Glutamatergic neuron (in vitro differentiated cells): ENCODE measurements around the gene RPS27L. TPM values are rescaled to one million over a fixed set of nuclear protein-coding genes. Genes with fewer than 3 reads are reported as not detected.

Experiments
- DNase-seq: peaks from one replicate; pipeline ENCODE4 v3.0.0; 2022
- H3K27ac Mint-ChIP-seq: one replicate; pipeline ENCODE4 v1.8.0; 2020; ENCODE audit warnings: mild to moderate bottlenecking, mixed read lengths, inconsistent platforms; ENCODE audit not compliant: unreplicated experiment
- H3K27me3 Mint-ChIP-seq: one replicate; pipeline ENCODE4 v1.8.0; 2020; ENCODE audit warnings: mild to moderate bottlenecking, moderate library complexity, mixed read lengths, inconsistent platforms; ENCODE audit not compliant: unreplicated experiment
- H3K36me3 Mint-ChIP-seq: one replicate; pipeline ENCODE4 v1.8.0; 2020; ENCODE audit warnings: mild to moderate bottlenecking, mixed read lengths, inconsistent platforms; ENCODE audit not compliant: unreplicated experiment
- H3K4me1 Mint-ChIP-seq: one replicate; pipeline ENCODE4 v1.8.0; 2020; ENCODE audit warnings: mild to moderate bottlenecking, low read depth, mixed read lengths, inconsistent platforms; ENCODE audit not compliant: unreplicated experiment
- H3K4me3 Mint-ChIP-seq: one replicate; pipeline ENCODE4 v1.8.0; 2020; ENCODE audit warnings: mild to moderate bottlenecking, mixed read lengths, inconsistent platforms; ENCODE audit not compliant: unreplicated experiment
- H3K9me3 Mint-ChIP-seq: one replicate; pipeline ENCODE4 v1.8.0; 2020; ENCODE audit warnings: mild to moderate bottlenecking, moderate library complexity, mixed read lengths, inconsistent platforms; ENCODE audit not compliant: unreplicated experiment
- total RNA-seq: library from RNA; stranded (reverse); fragmentation: NEBNext Ultra II Directional; extraction: Animal tissue kit (Norgen Biotek cat#: 25700); gene quantifications from one replicate; pipeline ENCODE4 v1.2.1, GENCODE V29; 2021; ENCODE audit not compliant: unreplicated experiment
- TF ChIP-seq, protein P1 (sequence below): fragments of 200-600 bp; sonication (generic); IDR thresholded peaks from one replicate; pipeline ENCODE4 v1.5.0; 2021; ENCODE audit not compliant: partially characterized antibody, unreplicated experiment

RPS27L gene
- total RNA-seq, 1 donor from 2014 or later = 128 TPM

GRCh38 chr15:63178034-63178433 lies 20.8 kb upstream of the RPS27L start:
- no peak for DNase-seq
- H3K9me3 Mint-ChIP-seq = peaks cover 1% of the 10 kb centered on the region
- TF ChIP-seq, protein P1, sequence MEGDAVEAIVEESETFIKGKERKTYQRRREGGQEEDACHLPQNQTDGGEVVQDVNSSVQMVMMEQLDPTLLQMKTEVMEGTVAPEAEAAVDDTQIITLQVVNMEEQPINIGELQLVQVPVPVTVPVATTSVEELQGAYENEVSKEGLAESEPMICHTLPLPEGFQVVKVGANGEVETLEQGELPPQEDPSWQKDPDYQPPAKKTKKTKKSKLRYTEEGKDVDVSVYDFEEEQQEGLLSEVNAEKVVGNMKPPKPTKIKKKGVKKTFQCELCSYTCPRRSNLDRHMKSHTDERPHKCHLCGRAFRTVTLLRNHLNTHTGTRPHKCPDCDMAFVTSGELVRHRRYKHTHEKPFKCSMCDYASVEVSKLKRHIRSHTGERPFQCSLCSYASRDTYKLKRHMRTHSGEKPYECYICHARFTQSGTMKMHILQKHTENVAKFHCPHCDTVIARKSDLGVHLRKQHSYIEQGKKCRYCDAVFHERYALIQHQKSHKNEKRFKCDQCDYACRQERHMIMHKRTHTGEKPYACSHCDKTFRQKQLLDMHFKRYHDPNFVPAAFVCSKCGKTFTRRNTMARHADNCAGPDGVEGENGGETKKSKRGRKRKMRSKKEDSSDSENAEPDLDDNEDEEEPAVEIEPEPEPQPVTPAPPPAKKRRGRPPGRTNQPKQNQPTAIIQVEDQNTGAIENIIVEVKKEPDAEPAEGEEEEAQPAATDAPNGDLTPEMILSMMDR = no peak
- no peak overlapping the region for H3K4me3 Mint-ChIP-seq
- peaks cover 10% of the 10 kb centered on the region for H3K4me1 Mint-ChIP-seq
- no peak overlapping the region for H3K27ac Mint-ChIP-seq
- H3K36me3 Mint-ChIP-seq = no peaks in the 10 kb centered on the region
- H3K27me3 Mint-ChIP-seq = no peaks in the 10 kb centered on the region

DNA sequence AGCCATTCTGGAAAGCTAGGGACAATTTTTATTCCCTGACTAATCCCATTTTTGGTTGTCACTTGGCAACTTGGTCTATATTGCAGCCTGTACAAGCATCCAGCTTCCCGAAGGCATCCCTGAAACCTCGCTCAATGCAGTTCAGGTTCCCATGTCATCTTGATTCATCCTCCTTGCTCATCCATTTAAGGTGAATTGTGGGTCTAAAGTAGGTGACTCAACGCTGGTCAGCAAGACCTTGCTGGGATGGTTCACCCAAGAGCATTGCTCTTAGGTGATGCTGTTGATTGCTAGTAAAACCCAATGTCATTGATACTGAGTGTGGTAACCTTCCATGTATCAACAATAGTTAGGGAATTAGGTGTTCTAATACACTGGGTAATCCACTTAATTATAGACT lies 19.0 kb upstream of the RPS27L start:
- H3K27me3 Mint-ChIP-seq = no peaks in the 10 kb centered on the region
- no peaks in the 10 kb centered on the region for H3K36me3 Mint-ChIP-seq
- no peak for DNase-seq
- TF ChIP-seq, protein P1 = no peak
- no peak overlapping the region for H3K27ac Mint-ChIP-seq
- no peak overlapping the region for H3K4me3 Mint-ChIP-seq
- H3K9me3 Mint-ChIP-seq = peaks cover 1% of the 10 kb centered on the region
- peaks cover 15% of the 10 kb centered on the region for H3K4me1 Mint-ChIP-seq

- no peak overlapping the region for H3K27ac Mint-ChIP-seq
- no peaks in the 10 kb centered on the region for H3K9me3 Mint-ChIP-seq
- DNase-seq = no peak
- H3K4me1 Mint-ChIP-seq = peaks cover 7% of the 10 kb centered on the region
- TF ChIP-seq, protein P1 = no peak
- H3K27me3 Mint-ChIP-seq = no peaks in the 10 kb centered on the region
- no peaks in the 10 kb centered on the region for H3K36me3 Mint-ChIP-seq
- no peak overlapping the region for H3K4me3 Mint-ChIP-seq
Observed at GRCh38 chr15:63172851-63173451, 15.7 kb upstream of the RPS27L start.

DNA sequence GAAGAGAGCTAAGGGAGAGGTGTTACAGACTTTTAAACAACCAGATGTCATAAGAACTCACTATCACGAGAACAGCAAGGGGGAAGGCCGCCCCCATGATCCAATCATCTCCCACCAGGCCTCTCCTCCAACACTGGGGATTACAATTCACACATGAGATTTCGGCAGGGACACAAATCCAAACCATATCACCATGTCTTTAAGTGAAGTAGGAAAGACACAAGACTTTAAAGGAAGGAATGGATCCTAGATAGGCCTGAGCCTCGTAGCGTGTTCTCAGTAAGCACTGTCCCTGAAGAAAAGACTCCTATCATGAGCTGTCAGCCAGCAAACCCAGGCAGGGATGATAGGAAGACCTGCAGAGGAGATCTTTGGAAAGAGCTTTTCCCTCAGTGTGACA lies 15.1 kb upstream of the RPS27L start:
- Mint-ChIP-seq H3K4me1 (peaks cover 5% of the 10 kb centered on the region), H3K4me3 (no peak overlapping the region), H3K27ac (no peak overlapping the region)

GRCh38 chr15:63169788-63170187 lies 12.5 kb upstream of the RPS27L start:
- DNase-seq = no peak
- Mint-ChIP-seq H3K4me1 (peaks cover 6% of the 10 kb centered on the region), H3K9me3 (no peaks in the 10 kb centered on the region), H3K27ac (no peak overlapping the region), H3K36me3 (no peaks in the 10 kb centered on the region), H3K27me3 (no peaks in the 10 kb centered on the region), H3K4me3 (no peak overlapping the region)
- TF ChIP-seq, protein P1 = no peak

More for the DNA sequence above, 15.1 kb upstream of the RPS27L start:
- TF ChIP-seq, protein P1 = no peak
- Mint-ChIP-seq H3K9me3 (no peaks in the 10 kb centered on the region), H3K27me3 (no peaks in the 10 kb centered on the region), H3K36me3 (no peaks in the 10 kb centered on the region)
- no peak for DNase-seq
